H9 (cell line): ENCODE data around the gene GRB2. TPM values are rescaled to one million over a fixed set of nuclear protein-coding genes. Genes with fewer than 3 reads are reported as not detected.
"Not testable (repeated sequence)": the region's sequence is repeated elsewhere in the genome, so short reads cannot be mapped to it uniquely, and the experiment has no call there.

Source experiments
- DNase-seq: peaks from one replicate; pipeline ENCODE4 v3.0.0-alpha.2; 2017
- H2AFZ ChIP-seq: one replicate; pipeline ENCODE4 v1.6.1; 2013; ENCODE audit warnings: mild to moderate bottlenecking, low read length, control low read depth, moderate library complexity
- H2AK5ac ChIP-seq: 2 replicates; pipeline ENCODE4 v1.6.1; 2013; ENCODE audit warnings: low read length, control low read depth, mixed read lengths; ENCODE audit not compliant: insufficient read length
- H2BK120ac ChIP-seq: one replicate; pipeline ENCODE4 v1.6.1; 2013; ENCODE audit warnings: low read depth, mild to moderate bottlenecking, low read length, control low read depth, inconsistent platforms; ENCODE audit not compliant: poor library complexity, severe bottlenecking
- H2BK12ac ChIP-seq: 2 replicates; pipeline ENCODE4 v1.6.1; 2013; ENCODE audit warnings: low read length, control low read depth, mixed read lengths, low read depth; ENCODE audit not compliant: insufficient read length
- H2BK15ac ChIP-seq: 2 replicates; pipeline ENCODE4 v1.6.1; 2013; ENCODE audit warnings: low read depth, low read length, control low read depth
- H2BK20ac ChIP-seq: one replicate; pipeline ENCODE4 v1.6.1; 2013; ENCODE audit warnings: low read depth, mild to moderate bottlenecking, low read length, control low read depth, inconsistent platforms; ENCODE audit not compliant: poor library complexity, severe bottlenecking
- H2BK5ac ChIP-seq: 2 replicates; pipeline ENCODE4 v1.6.1; 2013; ENCODE audit warnings: low read length, control low read depth, mixed read lengths; ENCODE audit not compliant: insufficient read length
- H3K14ac ChIP-seq: 2 replicates; pipeline ENCODE4 v1.6.1; 2013; ENCODE audit warnings: low read length, control low read depth; ENCODE audit not compliant: insufficient read depth
- H3K18ac ChIP-seq: 2 replicates; pipeline ENCODE4 v1.6.1; 2013; ENCODE audit warnings: low read depth, mild to moderate bottlenecking, mixed read lengths, low read length, control low read depth; ENCODE audit not compliant: insufficient read length
- H3K23ac ChIP-seq: 2 replicates; pipeline ENCODE4 v1.6.1; 2013; ENCODE audit warnings: low read length, control low read depth, mixed read lengths, low read depth; ENCODE audit not compliant: insufficient read length
- H3K23me2 ChIP-seq: 2 replicates; pipeline ENCODE4 v1.6.1; 2013; ENCODE audit warnings: low read depth, mild to moderate bottlenecking, mixed read lengths, low read length, control low read depth; ENCODE audit not compliant: insufficient read length, poor library complexity, severe bottlenecking
- H3K27ac ChIP-seq: 2 replicates; pipeline ENCODE4 v1.5.1; 2013; ENCODE audit warnings: low read length, control low read depth, mixed read lengths, low read depth; ENCODE audit not compliant: insufficient read length
- H3K27me3 ChIP-seq: 2 replicates; pipeline ENCODE4 v1.6.1; 2013; ENCODE audit warnings: low read length, control low read depth, inconsistent platforms; ENCODE audit not compliant: insufficient read depth
- H3K4ac ChIP-seq: 2 replicates; pipeline ENCODE4 v1.6.1; 2013; ENCODE audit warnings: low read depth, mild to moderate bottlenecking, control low read depth, inconsistent platforms, low read length, moderate library complexity
- H3K4me1 ChIP-seq: 2 replicates; pipeline ENCODE4 v1.6.1; 2013; ENCODE audit warnings: low read length, control low read depth, inconsistent platforms; ENCODE audit not compliant: insufficient read depth
- H3K4me2 ChIP-seq: 2 replicates; pipeline ENCODE4 v1.6.1; 2013; ENCODE audit warnings: low read length, control low read depth, mixed read lengths; ENCODE audit not compliant: insufficient read length, insufficient read depth
- H3K56ac ChIP-seq: 2 replicates; pipeline ENCODE4 v1.6.1; 2013; ENCODE audit warnings: low read depth, mild to moderate bottlenecking, mixed read lengths, low read length, control low read depth; ENCODE audit not compliant: insufficient read length
- H3K79me1 ChIP-seq: 2 replicates; pipeline ENCODE4 v1.6.1; 2013; ENCODE audit warnings: low read depth, mild to moderate bottlenecking, moderate library complexity, low read length, control low read depth, inconsistent platforms; ENCODE audit not compliant: insufficient read depth, poor library complexity, severe bottlenecking
- H3K79me2 ChIP-seq: 2 replicates; pipeline ENCODE4 v1.6.1; 2013; ENCODE audit warnings: low read length, control low read depth, inconsistent platforms; ENCODE audit not compliant: insufficient read depth
- H3K9ac ChIP-seq: 2 replicates; pipeline ENCODE4 v1.6.1; 2013; ENCODE audit warnings: low read length, control low read depth, mixed read lengths; ENCODE audit not compliant: insufficient read length; ENCODE audit errors: extremely low read depth
- H3K9me3 ChIP-seq: one replicate; pipeline ENCODE4 v1.6.1; 2013; ENCODE audit warnings: low read depth, low read length, inconsistent platforms; ENCODE audit not compliant: control insufficient read depth
- H3T11ph ChIP-seq: one replicate; pipeline ENCODE4 v1.6.1; 2013; ENCODE audit warnings: mild to moderate bottlenecking, low read length, control low read depth, inconsistent platforms
- H4K20me1 ChIP-seq: one replicate; pipeline ENCODE4 v1.6.1; 2013; ENCODE audit not compliant: control insufficient read depth, insufficient read length, insufficient read depth
- H4K5ac ChIP-seq: 2 replicates; pipeline ENCODE4 v1.6.1; 2013; ENCODE audit warnings: low read depth, mild to moderate bottlenecking, mixed read lengths, low read length, control low read depth; ENCODE audit not compliant: insufficient read length
- H4K8ac ChIP-seq: replicated peaks from 2 replicates; pipeline ENCODE4 v1.6.1; 2013; ENCODE audit warnings: low read length, control low read depth, mixed read lengths, low read depth; ENCODE audit not compliant: insufficient read length
- H4K91ac ChIP-seq: 2 replicates; pipeline ENCODE4 v1.6.1; 2013; ENCODE audit warnings: low read depth, mild to moderate bottlenecking, moderate library complexity, mixed read lengths, low read length, control low read depth; ENCODE audit not compliant: insufficient read length
- H3K27ac Mint-ChIP-seq, 3 experiments: 2 replicates in 2 of 3; 3 replicates in 1 of 3; pipeline ENCODE4 v1.8.0; 2020 to 2021; ENCODE audit warnings: mixed read lengths in 3 of 3, mild to moderate bottlenecking in 1 of 3, moderate library complexity in 1 of 3
- H3K27me3 Mint-ChIP-seq: 2 replicates; pipeline ENCODE4 v1.8.0; 2021; ENCODE audit warnings: low read depth, mild to moderate bottlenecking, moderate library complexity, mixed read lengths
- H3K36me3 Mint-ChIP-seq, 3 experiments: 2 replicates in 2 of 3; 3 replicates in 1 of 3; pipeline ENCODE4 v1.8.0; 2020 to 2021; ENCODE audit warnings: low read depth in 3 of 3, mixed read lengths in 3 of 3; ENCODE audit not compliant: insufficient read depth in 1 of 3
- H3K4me1 Mint-ChIP-seq, 2 experiments: 2 replicates each; pipeline ENCODE4 v1.8.0; 2020; ENCODE audit warnings: mixed read lengths in 2 of 2
- H3K4me3 Mint-ChIP-seq, 2 experiments: 2 replicates in 1 of 2; 3 replicates in 1 of 2; pipeline ENCODE4 v1.8.0; 2020 to 2021; ENCODE audit warnings: mild to moderate bottlenecking in 2 of 2, mixed read lengths in 2 of 2, moderate library complexity in 1 of 2
- H3K9me3 Mint-ChIP-seq, 2 experiments: 2 replicates in 1 of 2; 3 replicates in 1 of 2; pipeline ENCODE4 v1.8.0; 2020; ENCODE audit warnings: mild to moderate bottlenecking in 2 of 2, mixed read lengths in 2 of 2, moderate library complexity in 1 of 2
- WGBS: extraction: QIAGEN DNeasy Blood & Tissue Kit; methylation state at CpG from one replicate; pipeline ENCODE4 v1.1.7; 2013; ENCODE audit warnings: missing lambda C conversion rate, low lambda C conversion rate, mixed read lengths; ENCODE audit not compliant: insufficient read length; ENCODE audit errors: extremely low coverage; 5-methylcytosine and 5-hydroxymethylcytosine counted together
- total RNA-seq: library from RNA; stranded (reverse); gene quantifications from 2 replicates; pipeline ENCODE4 v1.2.1, GENCODE V29; 2021
- TF ChIP-seq, protein P1 (sequence below): fragments of 200-600 bp; sonication (generic); conservative IDR thresholded peaks from 3 replicates; pipeline ENCODE4 v1.8.0; 2021; ENCODE audit warnings: antibody characterized with exemption, mild to moderate bottlenecking

The GRB2 gene
- total RNA-seq, 1 experiment from 2014 or later: 91.7 TPM

DNA sequence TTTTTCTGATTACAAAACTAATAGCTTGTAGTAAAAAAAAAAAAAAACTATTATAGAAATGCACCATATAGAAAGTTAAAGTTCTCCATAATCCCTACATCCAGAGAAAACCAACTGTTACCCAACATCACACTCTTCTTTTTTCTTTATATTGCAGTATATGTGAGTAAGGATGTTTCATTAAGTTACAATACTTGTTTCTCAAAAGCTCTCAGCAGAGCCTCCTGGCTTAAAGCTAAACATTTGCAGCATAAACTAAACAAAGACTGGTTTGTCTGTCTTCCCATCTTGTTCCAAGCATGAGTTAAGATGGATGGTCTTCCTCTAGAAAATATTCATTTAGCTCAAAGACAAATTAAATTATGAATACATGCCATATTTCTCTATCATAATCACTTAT is 25.2 kb downstream of the GRB2 start:
- no peaks in the 10 kb centered on the region for H3K23me2 ChIP-seq
- no peak overlapping the region for H4K5ac ChIP-seq
- Mint-ChIP-seq H3K27me3 (no peaks in the 10 kb centered on the region), H3K27ac (peak overlapping the region in 1 of 3 experiments; percentile 74; a peak in 2 of 7 replicates), H3K4me1 (peaks cover 14 to 16% of the 10 kb centered on the region in 2 experiments), H3K36me3 (peaks cover under 1 to 13% (median 5%) of the 10 kb centered on the region in 3 experiments; a peak in 5 of 7 replicates), H3K4me3 (no peak overlapping the region), H3K9me3 (no peaks in the 10 kb centered on the region)
- no peak overlapping the region for H3K4ac ChIP-seq
- H2BK15ac ChIP-seq: no peak overlapping the region
- no peak overlapping the region for H2AK5ac ChIP-seq
- DNase-seq: no peak
- no peaks in the 10 kb centered on the region for H3K4me1 ChIP-seq
- H3K79me2 ChIP-seq: peaks cover 9% of the 10 kb centered on the region; the same call in 1 of the 2 replicates
- H3K79me1 ChIP-seq: peaks cover 16% of the 10 kb centered on the region
- H2BK12ac ChIP-seq: no peak overlapping the region
- TF ChIP-seq, protein P1, sequence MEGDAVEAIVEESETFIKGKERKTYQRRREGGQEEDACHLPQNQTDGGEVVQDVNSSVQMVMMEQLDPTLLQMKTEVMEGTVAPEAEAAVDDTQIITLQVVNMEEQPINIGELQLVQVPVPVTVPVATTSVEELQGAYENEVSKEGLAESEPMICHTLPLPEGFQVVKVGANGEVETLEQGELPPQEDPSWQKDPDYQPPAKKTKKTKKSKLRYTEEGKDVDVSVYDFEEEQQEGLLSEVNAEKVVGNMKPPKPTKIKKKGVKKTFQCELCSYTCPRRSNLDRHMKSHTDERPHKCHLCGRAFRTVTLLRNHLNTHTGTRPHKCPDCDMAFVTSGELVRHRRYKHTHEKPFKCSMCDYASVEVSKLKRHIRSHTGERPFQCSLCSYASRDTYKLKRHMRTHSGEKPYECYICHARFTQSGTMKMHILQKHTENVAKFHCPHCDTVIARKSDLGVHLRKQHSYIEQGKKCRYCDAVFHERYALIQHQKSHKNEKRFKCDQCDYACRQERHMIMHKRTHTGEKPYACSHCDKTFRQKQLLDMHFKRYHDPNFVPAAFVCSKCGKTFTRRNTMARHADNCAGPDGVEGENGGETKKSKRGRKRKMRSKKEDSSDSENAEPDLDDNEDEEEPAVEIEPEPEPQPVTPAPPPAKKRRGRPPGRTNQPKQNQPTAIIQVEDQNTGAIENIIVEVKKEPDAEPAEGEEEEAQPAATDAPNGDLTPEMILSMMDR: no peak
- no peak overlapping the region for H2BK120ac ChIP-seq
- no peak overlapping the region for H3K27ac ChIP-seq
- H3T11ph ChIP-seq: no peak overlapping the region
- H3K14ac ChIP-seq: no peak overlapping the region
- H3K23ac ChIP-seq: no peak overlapping the region
- no peak overlapping the region for H3K4me2 ChIP-seq
- no peak overlapping the region for H3K56ac ChIP-seq
- no peaks in the 10 kb centered on the region for H3K9me3 ChIP-seq
- H4K20me1 ChIP-seq: no peaks in the 10 kb centered on the region
- no peak overlapping the region for H4K8ac ChIP-seq
- H2BK5ac ChIP-seq: no peak overlapping the region
- no peak overlapping the region for H2AFZ ChIP-seq
- no peak overlapping the region for H3K9ac ChIP-seq
- no peaks in the 10 kb centered on the region for H3K27me3 ChIP-seq
- no peak overlapping the region for H3K18ac ChIP-seq
- H4K91ac ChIP-seq: no peak overlapping the region
- H2BK20ac ChIP-seq: no peak overlapping the region

DNA sequence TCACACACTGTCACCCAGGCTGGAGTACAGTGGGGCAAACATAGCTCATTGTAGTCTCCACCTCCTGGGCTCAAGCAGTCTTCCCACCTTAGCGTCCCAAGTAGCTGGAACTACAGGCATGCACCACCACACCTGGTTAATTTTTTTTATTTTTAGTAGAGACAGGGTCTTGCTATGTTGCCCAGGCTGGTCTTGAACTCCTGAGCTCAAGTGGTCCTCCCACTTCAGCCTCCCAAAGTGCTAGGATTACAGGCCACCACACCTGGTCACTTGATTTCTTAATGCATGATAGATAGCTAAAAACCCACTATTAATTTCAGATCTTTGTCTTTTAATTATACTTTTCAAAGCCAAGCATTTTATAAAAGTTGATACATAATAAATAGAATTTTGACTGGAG is 26.1 kb downstream of the GRB2 start:
- Mint-ChIP-seq H3K4me1 (peaks cover 12 to 16% of the 10 kb centered on the region in 2 experiments), H3K36me3 (peaks cover 3 to 18% (median 9%) of the 10 kb centered on the region in 3 experiments; a peak in 5 of 7 replicates)
- not testable (repeated sequence) for H3K9me3 ChIP-seq, DNase-seq, H3K9me3 Mint-ChIP-seq, H3K27ac Mint-ChIP-seq, H3K4me2 ChIP-seq, H2AK5ac ChIP-seq, H3K56ac ChIP-seq, H4K20me1 ChIP-seq, H3K4me1 ChIP-seq, H3K27ac ChIP-seq, H2AFZ ChIP-seq, H3K27me3 Mint-ChIP-seq, H2BK120ac ChIP-seq, H2BK5ac ChIP-seq, H4K91ac ChIP-seq, H3K23me2 ChIP-seq, H4K5ac ChIP-seq, H4K8ac ChIP-seq, H3K18ac ChIP-seq, H3K79me2 ChIP-seq, H3K27me3 ChIP-seq, H2BK15ac ChIP-seq, H3K4me3 Mint-ChIP-seq, H2BK12ac ChIP-seq, H3K9ac ChIP-seq, H3K4ac ChIP-seq, H3K23ac ChIP-seq, H3K14ac ChIP-seq, H3T11ph ChIP-seq, H2BK20ac ChIP-seq
- WGBS: no CpG with 5 or more reads among the region's 1 CpG
- peaks cover 16% of the 10 kb centered on the region for H3K79me1 ChIP-seq
